K562 (cell line): ENCODE data around the gene BMP2K. TPM values are rescaled to one million over a fixed set of nuclear protein-coding genes. Genes with fewer than 3 reads are reported as not detected.

Experiments used
- BACH1 ChIP-seq: fragments of 200-800 bp; sonication (Bioruptor generic); IDR thresholded peaks from 2 replicates; pipeline ENCODE4 v1.6.1; 2016; ENCODE audit warnings: missing genetic modification characterization, missing compliant biosample characterization
- BHLHE40 ChIP-seq: IDR thresholded peaks from 2 replicates; pipeline ENCODE4 v1.6.1; 2011; ENCODE audit warnings: low read length, improper control_type of control experiment
- CEBPB ChIP-seq: fragments of 450-650 bp; IDR thresholded peaks from 2 replicates; pipeline ENCODE4 v1.6.1; 2016; ENCODE audit warnings: missing genetic modification characterization, missing compliant biosample characterization
- CXXC5 ChIP-seq: fragments of 250-450 bp; sonication (Bioruptor Pico); IDR thresholded peaks from 2 replicates; pipeline ENCODE4 v1.8.0; 2022; ENCODE audit warnings: inconsistent platforms, mild to moderate bottlenecking, moderate library complexity
- EGR1 ChIP-seq: fragments of 450-650 bp; conservative IDR thresholded peaks from 2 replicates; pipeline ENCODE4 v1.6.1; 2017; ENCODE audit warnings: mild to moderate bottlenecking
- EHMT2 ChIP-seq: fragments of 450-650 bp; IDR thresholded peaks from 2 replicates; pipeline ENCODE4 v1.6.1; 2018; ENCODE audit warnings: antibody characterized with exemption
- FOXA3 ChIP-seq, 2 experiments: fragments of 450-650 bp in 1 of 2; sonication (generic) in 1 of 2; formaldehyde crosslinking; IDR thresholded peaks in 1 of 2; conservative IDR thresholded peaks in 1 of 2; 2 replicates each; pipeline versions ENCODE4 v1.4.0 to v1.8.0; 2020 to 2022; ENCODE audit warnings: mild to moderate bottlenecking in 2 of 2, missing genetic modification reagents in 1 of 2
- HNRNPH1 ChIP-seq: fragments of 200-400 bp; formaldehyde crosslinking; optimal IDR thresholded peaks from 2 replicates; pipeline ENCODE3; 2017; ENCODE audit warnings: low read depth, mild to moderate bottlenecking, low read length, moderate library complexity
- HNRNPUL1 ChIP-seq: fragments of 200-400 bp; formaldehyde crosslinking; IDR thresholded peaks from 2 replicates; pipeline ENCODE4 v1.6.1; 2017; ENCODE audit warnings: low read length
- KLF6 ChIP-seq: fragments of 250-450 bp; sonication (Bioruptor Pico); IDR thresholded peaks from 2 replicates; pipeline ENCODE4 v1.4.0; 2020; ENCODE audit warnings: mild to moderate bottlenecking, moderate library complexity, borderline replicate concordance
- NFATC3 ChIP-seq: fragments of 450-650 bp; IDR thresholded peaks from 2 replicates; pipeline ENCODE4 v1.6.1; 2017; ENCODE audit warnings: mild to moderate bottlenecking
- NR4A1 ChIP-seq, 2 experiments: fragments of 250-450 bp in 1 of 2; fragments of 450-650 bp in 1 of 2; sonication (Bioruptor Pico) in 1 of 2; IDR thresholded peaks; 2 replicates each; pipeline versions ENCODE4 v1.4.0 to v1.6.1; 2016 to 2020; ENCODE audit warnings: mild to moderate bottlenecking in 2 of 2, missing compliant biosample characterization in 1 of 2, missing genetic modification characterization in 1 of 2, moderate library complexity in 1 of 2
- PHB ChIP-seq: fragments of 250-450 bp; sonication (Bioruptor Pico); IDR thresholded peaks from 2 replicates; pipeline ENCODE4 v1.5.0; 2021
- SMAD4 ChIP-seq: fragments of 250-450 bp; sonication (Bioruptor Pico); conservative IDR thresholded peaks from 2 replicates; pipeline ENCODE4 v1.8.0; 2021; ENCODE audit warnings: inconsistent platforms, mild to moderate bottlenecking, moderate library complexity
- TAL1 ChIP-seq: fragments of 450-650 bp; IDR thresholded peaks from 2 replicates; pipeline ENCODE4 v1.6.1; 2016; ENCODE audit warnings: mild to moderate bottlenecking
- ZBTB17 ChIP-seq: fragments of 450-650 bp; formaldehyde crosslinking; IDR thresholded peaks from 2 replicates; pipeline ENCODE4 v1.4.0; 2020; ENCODE audit warnings: mild to moderate bottlenecking
- ZNF174 ChIP-seq: fragments of 250-450 bp; sonication (Bioruptor Pico); IDR thresholded peaks from 2 replicates; pipeline ENCODE4 v1.4.0; 2020; ENCODE audit warnings: mild to moderate bottlenecking
- ZNF316 ChIP-seq: fragments of 450-650 bp; IDR thresholded peaks from 2 replicates; pipeline ENCODE4 v1.6.1; 2016
- polyA plus RNA-seq, 8 experiments: library from polyadenylated mRNA; depleted of rRNA in 4 of 8; stranded (reverse) in 5 of 8; unstranded in 3 of 8; fragments of >200 nt; fragmentation: Nextera tagmentation in 2 of 8; fragmentation: Illumina TruSeq in 1 of 8; extraction: Ambion mirVana in 2 of 8; extraction: Trizol in 1 of 8; gene quantifications; 2 replicates each; pipeline versions ENCODE4 v1.2.1 to v1.2.3, GENCODE V29; 2011 to 2014; ENCODE audit warnings: inconsistent platforms in 1 of 8, missing spikeins in 1 of 8
- total RNA-seq, 7 experiments: library from RNA; depleted of rRNA in 6 of 7; stranded (reverse); fragments of >200 nt in 6 of 7; fragmentation: Illumina TruSeq in 2 of 7; extraction: Trizol in 2 of 7; gene quantifications; 2 replicates each; pipeline versions ENCODE4 v1.2.1 to v1.2.3, GENCODE V29; 2011 to 2021; ENCODE audit warnings: low replicate concordance in 1 of 7
- TF ChIP-seq, protein P1 (sequence below): IDR thresholded peaks from 3 replicates; pipeline ENCODE4 v1.6.1; 2011; ENCODE audit warnings: borderline replicate concordance, mild to moderate bottlenecking; ENCODE audit not compliant: insufficient read length, insufficient read depth
- TF ChIP-seq, protein P2 (sequence below): sonication (generic); formaldehyde crosslinking; IDR thresholded peaks from 2 replicates; pipeline ENCODE4 v1.8.0; 2022; ENCODE audit warnings: missing genetic modification reagents, mild to moderate bottlenecking, borderline replicate concordance
- TF ChIP-seq, protein P3 (sequence below): fragments of 450-650 bp; IDR thresholded peaks from 2 replicates; pipeline ENCODE4 v1.6.1; 2018; ENCODE audit not compliant: partially characterized antibody
- TF ChIP-seq, protein P4 (sequence below): fragments of 250-450 bp; sonication (Bioruptor Pico); IDR thresholded peaks from 2 replicates; pipeline ENCODE4 v1.5.0; 2021

BMP2K gene
- total and polyA plus RNA-seq, 9 of the 15 experiments (the other 6 are each of a cell fraction or from before 2014, with no cell fraction given) = 17.0 to 217 (median 104) TPM

DNA sequence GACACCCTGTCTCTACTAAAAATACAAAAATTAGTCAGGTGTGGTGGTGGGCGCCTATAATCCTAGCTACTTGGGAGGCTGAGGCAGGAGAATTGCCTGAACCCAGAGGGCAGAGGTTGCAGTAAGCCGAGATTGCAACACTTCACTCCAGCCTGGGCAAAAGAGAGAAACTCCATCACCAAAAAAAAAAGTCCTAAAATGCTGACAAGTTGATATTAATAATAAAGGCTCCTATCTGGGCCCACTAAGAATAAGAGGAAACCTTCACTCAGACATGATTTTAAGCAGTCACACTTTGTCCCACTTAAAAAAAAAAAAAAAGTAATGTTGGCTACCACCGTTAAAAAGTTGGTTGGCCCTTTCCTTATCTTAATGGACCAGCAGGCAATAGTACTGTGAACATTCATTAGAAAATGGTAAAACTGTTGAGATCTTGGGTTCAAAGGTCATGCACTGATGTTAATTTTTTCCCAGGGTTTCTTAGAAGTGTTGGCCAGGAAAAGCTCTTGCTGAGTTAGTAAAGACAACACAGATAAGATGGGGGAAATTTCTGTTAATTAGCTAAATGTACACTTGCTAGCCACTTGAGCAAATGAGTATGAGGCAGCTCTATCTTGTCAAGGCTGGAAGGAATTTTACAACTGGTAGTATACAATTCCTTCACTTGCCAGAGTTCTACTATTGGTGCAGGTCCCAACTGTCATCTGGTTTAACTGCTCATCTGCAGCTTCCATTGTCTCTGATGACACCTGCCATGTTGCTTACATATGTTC is 43.6 kb upstream of the BMP2K start (continued):
- TF ChIP-seq EGR1 (no peak), CEBPB (tag) (peak; percentile 84), PHB (CRISPR knock-in tag) (no peak), BHLHE40 (peak; percentile 8; the same call in 1 of the 2 replicates), CXXC5 (CRISPR knock-in tag) (peak; percentile 43; the same call in 1 of the 2 replicates), TAL1 (peak; percentile 93), HNRNPUL1 (no peak), HNRNPH1 (no peak), BACH1 (peak; percentile 63; the same call in 1 of the 2 replicates), KLF6 (CRISPR knock-in tag) (peak; percentile 62; the same call in 1 of the 2 replicates), SMAD4 (peak; percentile 89), ZNF174 (CRISPR knock-in tag) (no peak), ZNF316 (peak; percentile 99), FOXA3 (CRISPR knock-in tag; conservative IDR thresholded peaks at IDR 0.05 in 1 of 2, IDR thresholded peaks at IDR 0.05 in 1 of 2) (peak in 1 of 2 experiments; percentile 64; a peak in 1 of 4 replicates), NFATC3 (peak; percentile 68; the same call in 1 of the 2 replicates), ZBTB17 (CRISPR knock-in tag) (peak; percentile 49; the same call in 1 of the 2 replicates), EHMT2 (peak; percentile 55; the same call in 1 of the 2 replicates), NR4A1 (CRISPR knock-in tag; IDR thresholded peaks at IDR 0.05) (no peak), NR4A1 (tag; IDR thresholded peaks at IDR 0.05) (peak; percentile 71; the same call in 1 of the 2 replicates)
- TF ChIP-seq, protein P1, sequence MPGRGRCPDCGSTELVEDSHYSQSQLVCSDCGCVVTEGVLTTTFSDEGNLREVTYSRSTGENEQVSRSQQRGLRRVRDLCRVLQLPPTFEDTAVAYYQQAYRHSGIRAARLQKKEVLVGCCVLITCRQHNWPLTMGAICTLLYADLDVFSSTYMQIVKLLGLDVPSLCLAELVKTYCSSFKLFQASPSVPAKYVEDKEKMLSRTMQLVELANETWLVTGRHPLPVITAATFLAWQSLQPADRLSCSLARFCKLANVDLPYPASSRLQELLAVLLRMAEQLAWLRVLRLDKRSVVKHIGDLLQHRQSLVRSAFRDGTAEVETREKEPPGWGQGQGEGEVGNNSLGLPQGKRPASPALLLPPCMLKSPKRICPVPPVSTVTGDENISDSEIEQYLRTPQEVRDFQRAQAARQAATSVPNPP = no peak
- TF ChIP-seq, protein P2, sequence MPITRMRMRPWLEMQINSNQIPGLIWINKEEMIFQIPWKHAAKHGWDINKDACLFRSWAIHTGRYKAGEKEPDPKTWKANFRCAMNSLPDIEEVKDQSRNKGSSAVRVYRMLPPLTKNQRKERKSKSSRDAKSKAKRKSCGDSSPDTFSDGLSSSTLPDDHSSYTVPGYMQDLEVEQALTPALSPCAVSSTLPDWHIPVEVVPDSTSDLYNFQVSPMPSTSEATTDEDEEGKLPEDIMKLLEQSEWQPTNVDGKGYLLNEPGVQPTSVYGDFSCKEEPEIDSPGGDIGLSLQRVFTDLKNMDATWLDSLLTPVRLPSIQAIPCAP = no peak
- TF ChIP-seq, protein P3, sequence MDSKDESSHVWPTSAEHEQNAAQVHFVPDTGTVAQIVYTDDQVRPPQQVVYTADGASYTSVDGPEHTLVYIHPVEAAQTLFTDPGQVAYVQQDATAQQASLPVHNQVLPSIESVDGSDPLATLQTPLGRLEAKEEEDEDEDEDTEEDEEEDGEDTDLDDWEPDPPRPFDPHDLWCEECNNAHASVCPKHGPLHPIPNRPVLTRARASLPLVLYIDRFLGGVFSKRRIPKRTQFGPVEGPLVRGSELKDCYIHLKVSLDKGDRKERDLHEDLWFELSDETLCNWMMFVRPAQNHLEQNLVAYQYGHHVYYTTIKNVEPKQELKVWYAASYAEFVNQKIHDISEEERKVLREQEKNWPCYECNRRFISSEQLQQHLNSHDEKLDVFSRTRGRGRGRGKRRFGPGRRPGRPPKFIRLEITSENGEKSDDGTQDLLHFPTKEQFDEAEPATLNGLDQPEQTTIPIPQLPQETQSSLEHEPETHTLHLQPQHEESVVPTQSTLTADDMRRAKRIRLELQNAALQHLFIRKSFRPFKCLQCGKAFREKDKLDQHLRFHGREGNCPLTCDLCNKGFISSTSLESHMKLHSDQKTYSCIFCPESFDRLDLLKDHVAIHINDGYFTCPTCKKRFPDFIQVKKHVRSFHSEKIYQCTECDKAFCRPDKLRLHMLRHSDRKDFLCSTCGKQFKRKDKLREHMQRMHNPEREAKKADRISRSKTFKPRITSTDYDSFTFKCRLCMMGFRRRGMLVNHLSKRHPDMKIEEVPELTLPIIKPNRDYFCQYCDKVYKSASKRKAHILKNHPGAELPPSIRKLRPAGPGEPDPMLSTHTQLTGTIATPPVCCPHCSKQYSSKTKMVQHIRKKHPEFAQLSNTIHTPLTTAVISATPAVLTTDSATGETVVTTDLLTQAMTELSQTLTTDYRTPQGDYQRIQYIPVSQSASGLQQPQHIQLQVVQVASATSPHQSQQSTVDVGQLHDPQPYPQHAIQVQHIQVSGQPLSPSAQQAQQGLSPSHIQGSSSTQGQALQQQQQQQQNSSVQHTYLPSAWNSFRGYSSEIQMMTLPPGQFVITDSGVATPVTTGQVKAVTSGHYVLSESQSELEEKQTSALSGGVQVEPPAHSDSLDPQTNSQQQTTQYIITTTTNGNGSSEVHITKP = peak; percentile 75
- TF ChIP-seq, protein P4, sequence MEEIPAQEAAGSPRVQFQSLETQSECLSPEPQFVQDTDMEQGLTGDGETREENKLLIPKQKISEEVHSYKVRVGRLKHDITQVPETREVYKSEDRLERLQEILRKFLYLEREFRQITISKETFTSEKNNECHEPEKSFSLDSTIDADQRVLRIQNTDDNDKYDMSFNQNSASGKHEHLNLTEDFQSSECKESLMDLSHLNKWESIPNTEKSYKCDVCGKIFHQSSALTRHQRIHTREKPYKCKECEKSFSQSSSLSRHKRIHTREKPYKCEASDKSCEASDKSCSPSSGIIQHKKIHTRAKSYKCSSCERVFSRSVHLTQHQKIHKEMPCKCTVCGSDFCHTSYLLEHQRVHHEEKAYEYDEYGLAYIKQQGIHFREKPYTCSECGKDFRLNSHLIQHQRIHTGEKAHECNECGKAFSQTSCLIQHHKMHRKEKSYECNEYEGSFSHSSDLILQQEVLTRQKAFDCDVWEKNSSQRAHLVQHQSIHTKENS (CRISPR knock-in tag) = no peak
